ENCODE measurements around the gene GAS7. TPM values are rescaled to one million over a fixed set of nuclear protein-coding genes. Genes with fewer than 3 reads are reported as not detected.

Gene GAS7
- total and polyA plus RNA-seq, 12 donors: 3.6 to 54.9 (median 28.0) TPM

DNA sequence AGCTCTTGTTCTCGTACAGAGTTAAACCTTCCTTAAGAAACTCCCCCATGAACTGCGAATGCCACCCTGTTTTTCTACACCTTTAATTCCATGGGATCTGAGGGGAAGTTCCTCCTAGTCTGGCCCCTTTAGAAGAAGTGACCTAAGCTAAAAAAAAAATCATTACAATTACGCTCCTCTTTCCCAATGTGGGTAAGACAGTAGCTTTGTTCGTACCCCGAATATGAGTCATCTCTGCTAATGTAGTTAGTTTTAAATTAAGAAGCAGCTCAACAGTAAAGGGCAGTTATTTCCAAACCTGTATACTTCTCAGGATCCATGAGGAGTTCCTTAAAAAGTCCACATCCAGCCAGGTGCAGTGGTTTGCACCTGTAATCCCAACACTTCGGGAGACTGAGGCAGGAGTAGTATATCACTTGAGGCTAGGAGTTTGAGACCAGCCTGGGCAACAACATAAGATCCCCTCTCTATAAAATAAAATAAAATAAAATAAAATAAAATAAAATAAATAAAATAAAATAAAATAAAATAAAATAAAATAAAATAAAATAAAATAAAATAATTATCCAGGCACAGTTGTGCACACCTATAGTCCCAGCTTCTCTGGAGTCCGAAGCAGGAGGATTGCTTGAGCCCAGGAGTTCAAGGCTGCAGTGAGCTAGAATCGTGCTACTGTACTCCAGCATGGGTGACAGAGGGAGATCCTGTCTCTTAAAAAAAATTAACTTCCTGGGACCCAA, 319.4 kb downstream of the GAS7 start:
- no peaks in the 10 kb centered on the region for H3K36me3 ChIP-seq (replicated peaks in 1 of 2)
- no peak overlapping the region for H3K4me3 ChIP-seq
- intact Hi-C loops (cut with DNase I): no loop called here
- no peaks in the 10 kb centered on the region for H3K27me3 ChIP-seq
- no peak for DNase-seq
- WGBS, 4 donors: 66 to 82% (median 80%) methylated on average over 8 of the region's 8 CpGs
- no peaks in the 10 kb centered on the region for H3K4me1 ChIP-seq (replicated peaks in 1 of 2)
- H3K27ac ChIP-seq: no peak overlapping the region
- H3K9me3 ChIP-seq (replicated peaks in 1 of 3): peaks cover 0 to 9% (median 0%) of the 10 kb centered on the region in 3 donors
- TF ChIP-seq, protein P1, sequence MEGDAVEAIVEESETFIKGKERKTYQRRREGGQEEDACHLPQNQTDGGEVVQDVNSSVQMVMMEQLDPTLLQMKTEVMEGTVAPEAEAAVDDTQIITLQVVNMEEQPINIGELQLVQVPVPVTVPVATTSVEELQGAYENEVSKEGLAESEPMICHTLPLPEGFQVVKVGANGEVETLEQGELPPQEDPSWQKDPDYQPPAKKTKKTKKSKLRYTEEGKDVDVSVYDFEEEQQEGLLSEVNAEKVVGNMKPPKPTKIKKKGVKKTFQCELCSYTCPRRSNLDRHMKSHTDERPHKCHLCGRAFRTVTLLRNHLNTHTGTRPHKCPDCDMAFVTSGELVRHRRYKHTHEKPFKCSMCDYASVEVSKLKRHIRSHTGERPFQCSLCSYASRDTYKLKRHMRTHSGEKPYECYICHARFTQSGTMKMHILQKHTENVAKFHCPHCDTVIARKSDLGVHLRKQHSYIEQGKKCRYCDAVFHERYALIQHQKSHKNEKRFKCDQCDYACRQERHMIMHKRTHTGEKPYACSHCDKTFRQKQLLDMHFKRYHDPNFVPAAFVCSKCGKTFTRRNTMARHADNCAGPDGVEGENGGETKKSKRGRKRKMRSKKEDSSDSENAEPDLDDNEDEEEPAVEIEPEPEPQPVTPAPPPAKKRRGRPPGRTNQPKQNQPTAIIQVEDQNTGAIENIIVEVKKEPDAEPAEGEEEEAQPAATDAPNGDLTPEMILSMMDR (IDR thresholded peaks at IDR 0.05): no peak
- no peak for TF ChIP-seq POLR2A (IDR thresholded peaks at IDR 0.05)

DNA sequence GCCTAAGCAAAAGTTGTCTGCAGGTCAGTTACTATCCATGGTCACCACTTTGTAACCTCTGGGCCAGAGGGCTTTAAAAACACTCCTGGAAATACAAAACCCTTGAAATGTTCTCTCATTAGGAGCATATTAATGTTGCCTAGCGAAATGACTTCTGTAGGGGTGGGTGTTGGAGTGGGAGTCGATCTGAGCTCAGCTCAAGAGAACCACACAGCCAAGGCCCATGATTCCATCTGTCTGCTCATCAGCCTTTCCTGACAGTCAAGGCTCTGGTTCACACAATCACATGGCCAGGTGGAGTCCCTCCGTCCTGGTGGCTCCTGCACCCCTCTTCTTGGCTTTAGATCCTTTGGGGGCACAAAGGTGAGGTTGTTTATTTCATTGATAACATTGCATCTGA, 320.1 kb downstream of the GAS7 start:
- H3K9me3 ChIP-seq (replicated peaks in 1 of 3): peaks cover 0 to 3% (median 0%) of the 10 kb centered on the region in 3 donors
- no peak for DNase-seq
- no peaks in the 10 kb centered on the region for H3K27me3 ChIP-seq
- H3K27ac ChIP-seq: no peak overlapping the region
- TF ChIP-seq, protein P1 (IDR thresholded peaks at IDR 0.05): no peak
- TF ChIP-seq POLR2A (IDR thresholded peaks at IDR 0.05): no peak
- H3K4me1 ChIP-seq (replicated peaks in 1 of 2): no peaks in the 10 kb centered on the region
- no peaks in the 10 kb centered on the region for H3K36me3 ChIP-seq (replicated peaks in 1 of 2)
- intact Hi-C loops (cut with DNase I): no loop called here
- 56 to 68% (median 61%) methylated on average over 3 of the region's 3 CpGs for WGBS, 4 donors
- H3K4me3 ChIP-seq: no peak overlapping the region

DNA sequence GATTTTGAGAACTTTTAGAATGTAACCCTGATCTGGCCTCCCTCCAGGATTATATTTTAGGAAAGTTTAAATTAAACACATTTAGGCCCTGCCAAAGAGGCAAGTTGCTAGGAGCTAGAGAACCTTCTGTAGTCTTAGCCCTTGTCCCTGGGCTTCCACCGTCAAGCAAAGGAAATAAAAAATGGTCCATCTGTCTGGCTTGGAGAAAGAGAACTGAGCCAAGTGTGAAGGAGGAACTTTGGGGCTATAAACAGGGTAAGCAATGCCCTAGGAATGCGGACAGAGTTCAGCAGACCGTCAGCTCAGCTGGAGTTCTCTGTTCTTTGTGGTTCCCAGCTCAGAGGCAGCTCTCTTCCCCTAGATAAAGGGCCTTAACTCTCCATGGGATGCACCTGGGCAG, 323.0 kb downstream of the GAS7 start:
- Histone ChIP-seq H3K27me3 (no peaks in the 10 kb centered on the region), H3K4me3 (no peak overlapping the region), H3K9me3 (replicated peaks in 1 of 3) (no peaks in the 10 kb centered on the region), H3K4me1 (replicated peaks in 1 of 2) (no peaks in the 10 kb centered on the region), H3K27ac (no peak overlapping the region), H3K36me3 (replicated peaks in 1 of 2) (no peaks in the 10 kb centered on the region)
- 27 to 47% (median 32%) methylated on average over 3 of the region's 3 CpGs for WGBS, 4 donors
- DNase-seq: peak in 1 of 7 donors; percentile 8
- TF ChIP-seq, protein P1 (IDR thresholded peaks at IDR 0.05): no peak
- TF ChIP-seq POLR2A (IDR thresholded peaks at IDR 0.05): no peak
- intact Hi-C loops (cut with DNase I): no loop called here

- intact Hi-C loops (cut with DNase I): no loop called here
- no peaks in the 10 kb centered on the region for H3K4me1 ChIP-seq (replicated peaks in 1 of 2)
- no peaks in the 10 kb centered on the region for H3K27me3 ChIP-seq
- no peaks in the 10 kb centered on the region for H3K9me3 ChIP-seq (replicated peaks in 1 of 3)
- TF ChIP-seq POLR2A (IDR thresholded peaks at IDR 0.05): no peak
- TF ChIP-seq, protein P1 (IDR thresholded peaks at IDR 0.05): no peak
- no peaks in the 10 kb centered on the region for H3K36me3 ChIP-seq (replicated peaks in 1 of 2)
- WGBS, 4 donors: 69 to 82% (median 73%) methylated on average over 2 to 3 of the region's 3 CpGs
- no peak overlapping the region for H3K4me3 ChIP-seq
- DNase-seq: no peak
- no peak overlapping the region for H3K27ac ChIP-seq
Measured at GRCh38 chr17:9874722-9875121, 323.7 kb downstream of the GAS7 start.
